HCT116 (cell line): Measurements from ENCODE around the gene DPYD. TPM values are rescaled to one million over a fixed set of nuclear protein-coding genes. Genes with fewer than 3 reads are reported as not detected.

Source experiments
- ATAC-seq: fragments of 200-7000 bp; cut with Tn5 transposase; 2 replicates; pipeline ENCODE4 v1.9.1; 2020; ENCODE audit warnings: mild to moderate bottlenecking, moderate library complexity
- BruUV-seq: library from RNA; stranded (reverse); fragments of 400-500 nt; replicated peaks from 2 replicates; lab custom pipeline; 2021; lab: Mats Ljungman, UMichigan
- CTCF ChIA-PET: fragments of 300-600 bp; sonication (Branson Sonifier 250); formaldehyde crosslinking; loops from one replicate; lab custom pipeline; 2021; ENCODE audit warnings: antibody characterized with exemption; lab: Charles Lee
- POLR2A ChIA-PET: fragments of 300-600, 350-600 bp; sonication (Branson Sonifier 250); formaldehyde crosslinking; loops from one replicate; lab custom pipeline; 2021; ENCODE audit warnings: antibody characterized with exemption; lab: Charles Lee
- RAD21 ChIA-PET, 2 experiments: fragments of 300-600 bp; sonication (Branson Sonifier 250); formaldehyde crosslinking; loops; one replicate each; lab custom pipeline; 2023; ENCODE audit warnings: low total read pairs in 2 of 2; ENCODE audit not compliant: uncharacterized antibody in 2 of 2, unreplicated experiment in 2 of 2, low non-redundant PET in 1 of 2; lab: Charles Lee
- DNase-seq: peaks from one replicate; pipeline ENCODE4 v3.0.0-alpha.2; 2010; ENCODE audit warnings: low read depth, low spot score
- H2AFZ ChIP-seq: fragments of 200-600 bp; shearing (Covaris generic), sonication (generic); 2 replicates; pipeline ENCODE4 v1.6.1; 2017; ENCODE audit warnings: low read depth, mixed run types, mixed read lengths, antibody characterized with exemption, low read length; ENCODE audit not compliant: poor library complexity, severe bottlenecking
- H3K27ac ChIP-seq: 2 replicates; pipeline ENCODE4 v1.5.1; 2012; ENCODE audit warnings: low read depth, low read length
- H3K27me3 ChIP-seq: fragments of 200-600 bp; sonication (generic); 2 replicates; pipeline ENCODE4 v1.6.1; 2016; ENCODE audit warnings: mixed run types, low read length, mixed read lengths; ENCODE audit not compliant: insufficient read depth
- H3K36me3 ChIP-seq, 2 experiments: fragments of 200-500 bp in 1 of 2; fragments of 200-600 bp in 1 of 2; sonication (Bioruptor generic) in 1 of 2; sonication (generic) in 1 of 2; 2 replicates each; pipeline versions ENCODE4 v1.5.1 to v1.6.1; 2014 to 2016; ENCODE audit warnings: low read length in 2 of 2, inconsistent platforms in 1 of 2, mixed read lengths in 1 of 2, mixed run types in 1 of 2; ENCODE audit not compliant: insufficient read depth in 2 of 2, control insufficient read depth in 1 of 2
- H3K4me1 ChIP-seq, 2 experiments: fragments of 200-600 bp in 1 of 2; sonication (generic) in 1 of 2; 2 replicates each; pipeline versions ENCODE4 v1.5.1 to v1.6.1; 2012 to 2017; ENCODE audit warnings: low read length in 2 of 2, inconsistent platforms in 1 of 2, mild to moderate bottlenecking in 1 of 2, mixed read lengths in 1 of 2, mixed run types in 1 of 2, moderate library complexity in 1 of 2; ENCODE audit not compliant: insufficient read depth in 2 of 2, control insufficient read depth in 1 of 2
- H3K4me2 ChIP-seq: fragments of 200-600 bp; sonication (generic); 2 replicates; pipeline ENCODE4 v1.6.1; 2017; ENCODE audit warnings: mixed run types, low read length, mixed read lengths
- H3K4me3 ChIP-seq, 2 experiments: fragments of 200-600 bp in 1 of 2; sonication (generic) in 1 of 2; replicated peaks in 1 of 2; 2 replicates each; pipeline ENCODE4 v1.5.1; 2011 to 2016; ENCODE audit warnings: low read length in 2 of 2, control low read depth in 1 of 2, low read depth in 1 of 2, mild to moderate bottlenecking in 1 of 2, mixed read lengths in 1 of 2, mixed run types in 1 of 2
- H3K79me2 ChIP-seq: fragments of 200-600 bp; sonication (generic); 2 replicates; pipeline ENCODE4 v1.6.1; 2017; ENCODE audit warnings: mild to moderate bottlenecking, mixed run types, low read length, moderate library complexity, mixed read lengths; ENCODE audit not compliant: insufficient read depth
- H3K9ac ChIP-seq: fragments of 200-600 bp; sonication (generic); 2 replicates; pipeline ENCODE4 v1.6.1; 2016; ENCODE audit warnings: low read length, mixed read lengths
- H3K9me2 ChIP-seq: fragments of 200-600 bp; sonication (generic), shearing (Covaris generic); 2 replicates; pipeline ENCODE4 v1.6.1; 2017; ENCODE audit warnings: mixed run types, mild to moderate bottlenecking, moderate library complexity; ENCODE audit not compliant: insufficient read depth
- H3K9me3 ChIP-seq, 2 experiments: fragments of 200-500 bp in 1 of 2; fragments of 200-600 bp in 1 of 2; sonication (Bioruptor generic) in 1 of 2; sonication (generic) in 1 of 2; 2 replicates each; pipeline ENCODE4 v1.6.1; 2014 to 2017; ENCODE audit warnings: low read length in 2 of 2, mixed read lengths in 2 of 2, inconsistent platforms in 1 of 2, low read depth in 1 of 2, mild to moderate bottlenecking in 1 of 2, mixed run types in 1 of 2, moderate library complexity in 1 of 2; ENCODE audit not compliant: control insufficient read depth in 1 of 2, insufficient read depth in 1 of 2
- H4K20me1 ChIP-seq: fragments of 200-600 bp; sonication (generic), shearing (Covaris generic); 2 replicates; pipeline ENCODE4 v1.6.1; 2017; ENCODE audit warnings: mixed run types, mild to moderate bottlenecking, moderate library complexity; ENCODE audit not compliant: insufficient read depth
- ELF1 ChIP-seq: IDR thresholded peaks from 2 replicates; pipeline ENCODE4 v1.6.1; 2012; ENCODE audit warnings: low read depth, borderline replicate concordance
- RAD21 ChIP-seq: IDR thresholded peaks from 2 replicates; pipeline ENCODE4 v1.6.1; 2012; ENCODE audit warnings: low read depth, mild to moderate bottlenecking
- SP1 ChIP-seq: IDR thresholded peaks from 2 replicates; pipeline ENCODE4 v1.6.1; 2012; ENCODE audit warnings: low read depth
- ZFX ChIP-seq: fragments of 450-650 bp; IDR thresholded peaks from 2 replicates; pipeline ENCODE4 v1.6.1; 2017
- ZNF274 ChIP-seq: fragments of 200-500 bp; sonication (Bioruptor generic); IDR thresholded peaks from 2 replicates; pipeline ENCODE4 v1.6.1; 2014; ENCODE audit warnings: mild to moderate bottlenecking, low read depth, low read length, inconsistent platforms
- intact Hi-C: fragments of 100-400 bp; cut with micrococcal nuclease; formaldehyde crosslinking; loops from 2 replicates; pipeline ENCODE4 v1.10.0; 2022
- total RNA-seq: library from RNA; stranded (reverse); gene quantifications from one replicate; pipeline ENCODE4 v1.2.1, GENCODE V29; 2021; ENCODE audit not compliant: unreplicated experiment
- TF ChIP-seq, protein P1 (sequence below), 3 experiments: fragments of 200-600 bp in 1 of 3; sonication (generic) in 1 of 3; IDR thresholded peaks in 2 of 3; conservative IDR thresholded peaks in 1 of 3; 2 replicates each; pipeline ENCODE4 v1.5.1; 2012 to 2017; ENCODE audit warnings: low read depth in 2 of 3, low read length in 2 of 3, antibody characterized with exemption in 1 of 3, borderline replicate concordance in 1 of 3, control low read depth in 1 of 3, mild to moderate bottlenecking in 1 of 3, mixed read lengths in 1 of 3, mixed run types in 1 of 3, moderate library complexity in 1 of 3; ENCODE audit not compliant: insufficient read depth in 1 of 3
- TF ChIP-seq, protein P2 (sequence below): IDR thresholded peaks from 2 replicates; pipeline ENCODE4 v1.6.1; 2012; ENCODE audit warnings: low read depth
- TF ChIP-seq, protein P3 (sequence below): IDR thresholded peaks from 2 replicates; pipeline ENCODE4 v1.6.1; 2011; ENCODE audit warnings: mild to moderate bottlenecking, low read length, moderate library complexity; ENCODE audit not compliant: insufficient replicate concordance; ENCODE audit errors: extremely low read depth
- TF ChIP-seq, protein P4 (sequence below): IDR thresholded peaks from 2 replicates; pipeline ENCODE4 v1.6.1; 2012

Gene DPYD
- total RNA-seq, 1 experiment from 2014 or later, result 1.7 TPM

DNA sequence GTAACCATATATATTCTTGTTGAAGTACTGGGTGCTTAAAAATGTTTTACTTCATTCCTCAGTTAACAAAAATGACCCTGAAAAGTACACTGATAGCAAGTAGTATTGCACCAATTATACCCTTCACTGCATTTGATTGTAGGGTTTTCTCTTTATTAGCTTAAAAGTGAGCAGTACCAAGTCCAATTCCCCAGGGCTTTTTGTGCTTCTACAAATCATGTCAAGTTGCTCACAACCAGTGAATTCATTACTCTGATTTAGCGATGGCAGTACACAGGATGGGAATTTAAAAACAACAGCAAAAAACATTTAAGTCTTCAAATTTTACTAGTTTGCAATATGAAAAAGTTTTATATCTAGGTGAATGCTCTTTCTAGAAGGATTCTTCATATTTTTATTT lies 762.8 kb downstream of the DPYD start (continued):
- TF ChIP-seq, protein P1, sequence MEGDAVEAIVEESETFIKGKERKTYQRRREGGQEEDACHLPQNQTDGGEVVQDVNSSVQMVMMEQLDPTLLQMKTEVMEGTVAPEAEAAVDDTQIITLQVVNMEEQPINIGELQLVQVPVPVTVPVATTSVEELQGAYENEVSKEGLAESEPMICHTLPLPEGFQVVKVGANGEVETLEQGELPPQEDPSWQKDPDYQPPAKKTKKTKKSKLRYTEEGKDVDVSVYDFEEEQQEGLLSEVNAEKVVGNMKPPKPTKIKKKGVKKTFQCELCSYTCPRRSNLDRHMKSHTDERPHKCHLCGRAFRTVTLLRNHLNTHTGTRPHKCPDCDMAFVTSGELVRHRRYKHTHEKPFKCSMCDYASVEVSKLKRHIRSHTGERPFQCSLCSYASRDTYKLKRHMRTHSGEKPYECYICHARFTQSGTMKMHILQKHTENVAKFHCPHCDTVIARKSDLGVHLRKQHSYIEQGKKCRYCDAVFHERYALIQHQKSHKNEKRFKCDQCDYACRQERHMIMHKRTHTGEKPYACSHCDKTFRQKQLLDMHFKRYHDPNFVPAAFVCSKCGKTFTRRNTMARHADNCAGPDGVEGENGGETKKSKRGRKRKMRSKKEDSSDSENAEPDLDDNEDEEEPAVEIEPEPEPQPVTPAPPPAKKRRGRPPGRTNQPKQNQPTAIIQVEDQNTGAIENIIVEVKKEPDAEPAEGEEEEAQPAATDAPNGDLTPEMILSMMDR (IDR thresholded peaks at IDR 0.05 in 2 of 3, conservative IDR thresholded peaks at IDR 0.05 in 1 of 3; ENCODE audit: borderline replicate concordance in 1 of 3, insufficient read depth in 1 of 3, low read depth in 2 of 3, low read length in 2 of 3), result no peak
- TF ChIP-seq SP1 (no peak), ZNF274 (no peak), RAD21 (no peak), ELF1 (no peak), ZFX (no peak)
- TF ChIP-seq, protein P2, sequence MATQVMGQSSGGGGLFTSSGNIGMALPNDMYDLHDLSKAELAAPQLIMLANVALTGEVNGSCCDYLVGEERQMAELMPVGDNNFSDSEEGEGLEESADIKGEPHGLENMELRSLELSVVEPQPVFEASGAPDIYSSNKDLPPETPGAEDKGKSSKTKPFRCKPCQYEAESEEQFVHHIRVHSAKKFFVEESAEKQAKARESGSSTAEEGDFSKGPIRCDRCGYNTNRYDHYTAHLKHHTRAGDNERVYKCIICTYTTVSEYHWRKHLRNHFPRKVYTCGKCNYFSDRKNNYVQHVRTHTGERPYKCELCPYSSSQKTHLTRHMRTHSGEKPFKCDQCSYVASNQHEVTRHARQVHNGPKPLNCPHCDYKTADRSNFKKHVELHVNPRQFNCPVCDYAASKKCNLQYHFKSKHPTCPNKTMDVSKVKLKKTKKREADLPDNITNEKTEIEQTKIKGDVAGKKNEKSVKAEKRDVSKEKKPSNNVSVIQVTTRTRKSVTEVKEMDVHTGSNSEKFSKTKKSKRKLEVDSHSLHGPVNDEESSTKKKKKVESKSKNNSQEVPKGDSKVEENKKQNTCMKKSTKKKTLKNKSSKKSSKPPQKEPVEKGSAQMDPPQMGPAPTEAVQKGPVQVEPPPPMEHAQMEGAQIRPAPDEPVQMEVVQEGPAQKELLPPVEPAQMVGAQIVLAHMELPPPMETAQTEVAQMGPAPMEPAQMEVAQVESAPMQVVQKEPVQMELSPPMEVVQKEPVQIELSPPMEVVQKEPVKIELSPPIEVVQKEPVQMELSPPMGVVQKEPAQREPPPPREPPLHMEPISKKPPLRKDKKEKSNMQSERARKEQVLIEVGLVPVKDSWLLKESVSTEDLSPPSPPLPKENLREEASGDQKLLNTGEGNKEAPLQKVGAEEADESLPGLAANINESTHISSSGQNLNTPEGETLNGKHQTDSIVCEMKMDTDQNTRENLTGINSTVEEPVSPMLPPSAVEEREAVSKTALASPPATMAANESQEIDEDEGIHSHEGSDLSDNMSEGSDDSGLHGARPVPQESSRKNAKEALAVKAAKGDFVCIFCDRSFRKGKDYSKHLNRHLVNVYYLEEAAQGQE, result no peak

DNA sequence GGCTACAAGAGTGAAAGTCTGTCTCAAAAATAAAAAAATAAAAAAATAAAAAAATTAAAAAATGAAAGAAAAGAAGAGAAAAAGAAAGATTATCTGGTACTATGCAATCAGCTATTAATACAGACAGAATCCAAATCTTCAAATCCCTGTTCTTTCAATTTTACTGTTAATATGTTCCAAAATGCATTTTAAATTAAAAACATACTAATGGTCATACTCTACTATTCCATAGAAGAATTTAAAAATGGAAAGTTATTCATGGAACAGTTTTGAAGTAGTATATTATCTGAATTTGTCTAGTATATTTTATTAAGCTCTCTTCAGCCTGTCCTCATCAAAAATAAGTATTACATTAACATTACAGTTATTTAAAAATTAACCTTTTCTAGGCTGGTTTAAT lies 769.2 kb downstream of the DPYD start:
- ATAC-seq, result no peak
- no peaks in the 10 kb centered on the region for H3K4me1 ChIP-seq
- TF ChIP-seq, protein P3, sequence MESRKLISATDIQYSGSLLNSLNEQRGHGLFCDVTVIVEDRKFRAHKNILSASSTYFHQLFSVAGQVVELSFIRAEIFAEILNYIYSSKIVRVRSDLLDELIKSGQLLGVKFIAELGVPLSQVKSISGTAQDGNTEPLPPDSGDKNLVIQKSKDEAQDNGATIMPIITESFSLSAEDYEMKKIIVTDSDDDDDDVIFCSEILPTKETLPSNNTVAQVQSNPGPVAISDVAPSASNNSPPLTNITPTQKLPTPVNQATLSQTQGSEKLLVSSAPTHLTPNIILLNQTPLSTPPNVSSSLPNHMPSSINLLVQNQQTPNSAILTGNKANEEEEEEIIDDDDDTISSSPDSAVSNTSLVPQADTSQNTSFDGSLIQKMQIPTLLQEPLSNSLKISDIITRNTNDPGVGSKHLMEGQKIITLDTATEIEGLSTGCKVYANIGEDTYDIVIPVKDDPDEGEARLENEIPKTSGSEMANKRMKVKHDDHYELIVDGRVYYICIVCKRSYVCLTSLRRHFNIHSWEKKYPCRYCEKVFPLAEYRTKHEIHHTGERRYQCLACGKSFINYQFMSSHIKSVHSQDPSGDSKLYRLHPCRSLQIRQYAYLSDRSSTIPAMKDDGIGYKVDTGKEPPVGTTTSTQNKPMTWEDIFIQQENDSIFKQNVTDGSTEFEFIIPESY, result no peak
- TF ChIP-seq, protein P4, sequence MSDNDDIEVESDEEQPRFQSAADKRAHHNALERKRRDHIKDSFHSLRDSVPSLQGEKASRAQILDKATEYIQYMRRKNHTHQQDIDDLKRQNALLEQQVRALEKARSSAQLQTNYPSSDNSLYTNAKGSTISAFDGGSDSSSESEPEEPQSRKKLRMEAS, result no peak
- TF ChIP-seq, protein P2, result no peak

More for the DNA sequence above, 769.2 kb downstream of the DPYD start:
- no peak overlapping the region for H3K4me3 ChIP-seq
- H3K9me2 ChIP-seq, result no peaks in the 10 kb centered on the region
- H3K36me3 ChIP-seq, result no peaks in the 10 kb centered on the region
- no peak overlapping the region for H2AFZ ChIP-seq
- H3K79me2 ChIP-seq, result no peaks in the 10 kb centered on the region
- no TSS peak for BruUV-seq
- ChIA-PET RAD21 (no interaction called here), CTCF (interaction anchor here (1.9 kb wide), 1 partner anchor 13 kb away, joined by 6 read pairs; no protein-coding TSS in a partner anchor), POLR2A (no interaction called here)
- no peak overlapping the region for H3K27ac ChIP-seq
- no peaks in the 10 kb centered on the region for H3K27me3 ChIP-seq
- H3K9ac ChIP-seq, result no peak overlapping the region
- intact Hi-C loops, result no loop called here
- H3K9me3 ChIP-seq, result no peaks in the 10 kb centered on the region
- DNase-seq, result no peak
- H3K4me2 ChIP-seq, result no peak overlapping the region
- no peaks in the 10 kb centered on the region for H4K20me1 ChIP-seq
